Fibroblast of pulmonary artery (primary cell): ENCODE data around the gene FNDC1.

Experiments
- DNase-seq: peaks from one replicate; pipeline ENCODE4 v3.0.0-alpha.2; 2010; ENCODE audit warnings: low read depth
- H3K4me3 ChIP-seq: replicated peaks from 2 replicates; pipeline ENCODE4 v1.5.1; 2011; ENCODE audit warnings: low read depth, mild to moderate bottlenecking, control low read depth, low read length, moderate library complexity
- TF ChIP-seq, protein P1 (sequence below): IDR thresholded peaks from 2 replicates; pipeline ENCODE4 v1.5.1; 2011; ENCODE audit warnings: mild to moderate bottlenecking, control low read depth, low read length, inconsistent platforms; ENCODE audit errors: missing control alignments

Gene FNDC1

DNA sequence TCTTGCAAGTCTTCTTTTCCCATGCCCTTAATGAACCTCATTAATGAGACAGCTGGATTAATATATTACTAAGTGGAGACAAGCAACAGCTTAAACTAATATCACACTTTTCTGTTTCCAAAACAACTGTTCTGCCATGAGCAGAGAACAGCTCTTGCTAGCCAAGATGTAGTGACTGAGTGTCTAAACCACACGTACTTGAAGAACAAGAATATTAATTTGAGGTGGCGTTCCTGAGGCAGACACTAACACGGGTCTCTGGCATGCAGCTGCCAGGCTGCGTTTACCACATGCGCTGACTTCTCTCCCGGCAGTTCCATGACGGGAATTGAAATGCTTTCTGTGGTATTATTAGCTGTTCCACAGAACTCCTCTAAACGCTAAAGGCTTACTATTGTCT, 80.6 kb downstream of the FNDC1 start:
- no peak overlapping the region for H3K4me3 ChIP-seq
- DNase-seq = no peak
- TF ChIP-seq, protein P1, sequence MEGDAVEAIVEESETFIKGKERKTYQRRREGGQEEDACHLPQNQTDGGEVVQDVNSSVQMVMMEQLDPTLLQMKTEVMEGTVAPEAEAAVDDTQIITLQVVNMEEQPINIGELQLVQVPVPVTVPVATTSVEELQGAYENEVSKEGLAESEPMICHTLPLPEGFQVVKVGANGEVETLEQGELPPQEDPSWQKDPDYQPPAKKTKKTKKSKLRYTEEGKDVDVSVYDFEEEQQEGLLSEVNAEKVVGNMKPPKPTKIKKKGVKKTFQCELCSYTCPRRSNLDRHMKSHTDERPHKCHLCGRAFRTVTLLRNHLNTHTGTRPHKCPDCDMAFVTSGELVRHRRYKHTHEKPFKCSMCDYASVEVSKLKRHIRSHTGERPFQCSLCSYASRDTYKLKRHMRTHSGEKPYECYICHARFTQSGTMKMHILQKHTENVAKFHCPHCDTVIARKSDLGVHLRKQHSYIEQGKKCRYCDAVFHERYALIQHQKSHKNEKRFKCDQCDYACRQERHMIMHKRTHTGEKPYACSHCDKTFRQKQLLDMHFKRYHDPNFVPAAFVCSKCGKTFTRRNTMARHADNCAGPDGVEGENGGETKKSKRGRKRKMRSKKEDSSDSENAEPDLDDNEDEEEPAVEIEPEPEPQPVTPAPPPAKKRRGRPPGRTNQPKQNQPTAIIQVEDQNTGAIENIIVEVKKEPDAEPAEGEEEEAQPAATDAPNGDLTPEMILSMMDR = no peak

DNA sequence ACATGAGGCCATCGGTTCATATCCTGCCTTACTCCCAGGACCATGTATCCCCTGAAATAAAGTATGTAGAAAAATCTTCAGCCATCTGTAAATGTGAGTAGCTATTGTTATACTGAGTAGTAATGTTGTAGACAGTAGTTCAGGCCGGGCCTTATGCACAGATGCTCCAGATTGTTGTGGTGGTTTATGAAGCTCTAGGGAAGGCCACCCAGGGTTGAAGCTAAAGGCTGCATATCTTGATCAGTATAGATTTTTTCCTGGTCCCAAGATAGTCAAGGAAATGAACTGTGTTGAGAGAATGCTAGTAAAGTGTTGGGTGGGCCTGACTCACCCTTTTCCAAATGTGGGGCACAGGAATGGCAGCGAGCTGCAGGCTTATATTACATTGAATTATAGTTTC, 81.4 kb downstream of the FNDC1 start:
- no peak for DNase-seq
- TF ChIP-seq, protein P1 = no peak
- H3K4me3 ChIP-seq = no peak overlapping the region

DNA sequence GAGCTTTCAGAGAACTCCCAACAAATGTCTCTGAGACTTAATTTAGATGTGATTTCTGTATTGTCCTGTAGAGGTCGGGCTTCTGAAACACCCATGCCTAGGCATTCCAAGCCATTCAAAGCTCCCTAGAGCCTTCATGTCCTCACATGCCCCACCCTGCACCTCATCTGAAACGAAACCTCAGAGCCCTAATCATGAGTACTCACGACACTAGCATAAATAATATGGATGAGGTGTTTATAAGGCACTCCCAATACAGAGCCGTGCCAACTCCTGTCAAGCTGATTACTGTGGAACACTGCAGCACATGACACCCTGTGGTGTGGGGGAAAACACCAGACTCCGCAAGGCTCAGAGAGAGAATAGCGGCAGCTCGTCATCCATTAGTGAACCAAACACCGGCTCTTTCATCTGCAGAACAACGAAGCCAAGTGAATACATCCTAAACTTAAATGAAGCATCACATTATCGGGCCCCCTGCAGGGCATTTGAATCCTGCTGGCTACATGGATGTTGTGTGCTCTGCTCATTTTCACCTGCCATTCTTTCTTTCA, 83.8 kb downstream of the FNDC1 start:
- peak; percentile 64 for DNase-seq
- H3K4me3 ChIP-seq = no peak overlapping the region
- TF ChIP-seq, protein P1 = peak; percentile 67

DNA sequence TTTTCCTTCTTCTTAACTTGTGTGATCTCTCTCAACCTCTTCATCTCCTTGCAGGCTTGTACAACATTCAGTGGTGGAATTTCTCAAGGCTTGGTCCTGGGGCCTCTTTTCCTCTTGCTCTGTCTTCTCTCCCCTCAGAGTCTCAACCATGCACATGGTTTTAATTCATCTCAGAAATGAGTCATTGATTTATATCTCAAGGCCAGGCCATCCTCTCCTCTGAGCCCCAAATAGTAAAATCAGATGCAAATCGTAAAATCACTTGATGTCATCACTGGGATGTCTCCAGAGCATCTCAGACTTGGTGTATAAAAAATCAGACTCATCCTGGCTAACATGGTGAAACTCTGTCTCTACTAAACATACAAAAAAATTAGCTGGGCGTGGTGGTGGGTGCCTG, 85.0 kb downstream of the FNDC1 start:
- TF ChIP-seq, protein P1 = no peak
- no peak for DNase-seq
- no peak overlapping the region for H3K4me3 ChIP-seq

DNA sequence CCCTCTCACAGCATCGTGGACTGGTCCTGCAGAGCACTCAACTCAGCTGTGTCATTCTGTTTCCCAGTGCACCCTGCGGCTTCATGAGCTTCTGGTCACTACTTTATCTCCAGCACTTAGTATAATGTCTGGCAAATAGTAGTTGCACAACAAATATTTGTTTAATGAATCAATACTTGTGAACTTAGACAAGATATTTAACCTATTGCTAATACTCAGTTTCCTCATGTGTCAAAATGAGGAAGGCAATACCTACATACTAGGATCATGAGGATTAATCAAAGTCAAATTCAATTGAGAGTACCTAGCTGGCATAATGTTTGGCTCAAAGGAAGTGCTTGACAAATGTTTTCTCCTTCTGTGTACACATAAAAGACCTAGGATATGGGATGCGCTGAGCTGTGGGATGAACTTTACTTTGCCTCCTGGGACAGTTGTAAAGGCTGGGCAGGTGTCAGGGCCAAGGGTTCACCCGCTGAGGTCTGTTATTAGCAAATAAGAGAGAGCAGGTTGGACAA, 86.3 kb downstream of the FNDC1 start:
- H3K4me3 ChIP-seq = no peak overlapping the region
- no peak for DNase-seq
- TF ChIP-seq, protein P1 = no peak

DNA sequence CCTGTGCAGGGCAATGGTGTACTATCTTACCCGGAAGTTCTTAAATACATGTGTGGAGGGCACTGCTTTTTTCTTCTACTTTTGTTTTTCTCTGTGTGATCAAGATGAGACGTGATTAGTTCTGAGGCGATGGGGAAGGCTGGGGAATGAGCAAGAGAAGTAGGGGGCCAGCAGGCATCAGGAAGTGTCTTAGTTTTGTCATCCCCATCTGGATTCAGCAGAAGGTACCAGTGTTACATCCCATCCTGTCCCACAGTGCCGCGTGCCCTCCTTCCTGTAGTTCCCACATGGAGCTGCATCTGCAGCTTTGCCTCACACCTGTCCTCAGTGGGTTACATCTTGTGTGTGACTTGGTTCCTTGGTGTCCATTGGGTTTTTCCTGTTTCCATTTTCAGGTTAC, 86.9 kb downstream of the FNDC1 start:
- no peak for DNase-seq
- H3K4me3 ChIP-seq = no peak overlapping the region
- TF ChIP-seq, protein P1 = no peak

DNA sequence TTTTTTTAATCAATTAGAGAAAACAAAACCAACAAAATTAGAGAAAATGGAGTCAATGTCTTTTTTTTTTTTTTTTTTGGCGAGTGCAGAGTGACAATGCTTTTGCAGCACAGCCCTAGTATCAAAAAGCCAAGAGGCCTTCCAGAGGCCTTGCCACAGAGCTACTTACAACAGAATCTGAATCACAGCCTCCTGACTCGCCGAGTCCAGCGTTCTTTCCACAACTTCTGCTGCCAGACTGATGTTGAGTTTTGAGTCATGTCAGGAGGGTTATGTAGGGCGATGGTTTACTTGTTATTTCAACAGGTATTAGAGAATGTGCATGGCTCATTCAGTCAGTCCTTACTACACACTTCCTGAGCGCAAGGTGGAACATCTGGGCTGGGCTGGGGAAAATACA, 88.6 kb downstream of the FNDC1 start:
- no peak for DNase-seq
- TF ChIP-seq, protein P1 = no peak
- no peak overlapping the region for H3K4me3 ChIP-seq
